DMS114 treated with DMSO at 0.1 percent for 48 hours (cell line): ENCODE measurements around the gene FBXO41.

Experiments
- DNase-seq: peaks from one replicate; lab custom pipeline; 2025; ENCODE audit not compliant: unreplicated experiment; lab: John Stamatoyannopoulos, UW

Gene FBXO41

GRCh38 chr2:73290049-73290839 is 6.0 kb upstream of the FBXO41 start:
- DNase-seq, result peak; percentile 64

DNA sequence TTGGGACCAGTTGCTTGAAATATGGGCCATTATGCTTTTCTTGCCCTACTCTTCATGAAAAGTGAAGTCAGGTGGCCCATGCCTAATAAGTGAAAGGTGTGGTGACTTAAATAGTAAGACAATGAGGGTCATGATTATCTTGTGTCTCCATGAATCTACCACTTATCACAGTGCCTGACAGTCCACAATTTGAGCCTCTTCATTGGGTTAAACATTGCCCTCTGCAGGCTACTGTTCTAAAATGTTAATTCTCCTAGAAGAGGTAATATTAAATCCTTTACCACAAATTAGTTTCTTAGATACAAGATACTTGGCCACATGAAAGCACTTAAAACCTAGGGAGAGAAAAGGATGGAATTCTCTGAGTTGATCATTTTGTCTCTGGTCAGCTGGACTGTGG is 5.0 kb upstream of the FBXO41 start:
- DNase-seq, result no peak

GRCh38 chr2:73286134-73286655 is 1.9 kb upstream of the FBXO41 start:
- no peak for DNase-seq

DNA sequence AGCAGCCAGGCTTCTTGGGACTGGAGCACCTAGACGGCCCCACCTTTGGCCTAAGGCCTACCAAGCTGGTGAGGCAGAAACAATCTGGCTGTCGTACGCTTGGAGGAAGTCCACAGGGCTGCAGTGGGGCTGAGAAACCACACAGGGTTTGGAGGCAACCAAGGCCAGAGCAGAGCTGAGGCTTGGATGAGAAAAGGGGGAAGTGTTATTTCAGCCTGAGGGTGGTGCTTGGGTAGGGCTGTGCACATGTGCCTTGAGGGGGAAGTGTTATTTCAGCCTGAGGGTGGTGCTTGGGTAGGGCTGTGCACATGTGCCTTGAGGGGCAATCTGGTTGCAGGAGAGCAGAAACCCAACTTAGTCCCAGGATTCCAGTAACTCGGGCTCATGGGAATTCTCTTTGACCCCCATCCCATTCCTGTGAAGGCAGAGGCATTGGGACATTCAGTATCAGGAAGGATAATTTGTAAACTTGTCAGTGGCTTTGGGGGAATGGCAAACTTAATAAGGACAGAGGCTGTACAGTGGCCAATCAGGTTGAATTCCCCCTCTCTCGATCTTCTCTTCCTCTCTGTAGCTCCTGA is 971 bp upstream of the FBXO41 start:
- no peak for DNase-seq

- DNase-seq, result no peak
Observed at GRCh38 chr2:73283545-73284295, 558 bp downstream of the FBXO41 start.

DNA sequence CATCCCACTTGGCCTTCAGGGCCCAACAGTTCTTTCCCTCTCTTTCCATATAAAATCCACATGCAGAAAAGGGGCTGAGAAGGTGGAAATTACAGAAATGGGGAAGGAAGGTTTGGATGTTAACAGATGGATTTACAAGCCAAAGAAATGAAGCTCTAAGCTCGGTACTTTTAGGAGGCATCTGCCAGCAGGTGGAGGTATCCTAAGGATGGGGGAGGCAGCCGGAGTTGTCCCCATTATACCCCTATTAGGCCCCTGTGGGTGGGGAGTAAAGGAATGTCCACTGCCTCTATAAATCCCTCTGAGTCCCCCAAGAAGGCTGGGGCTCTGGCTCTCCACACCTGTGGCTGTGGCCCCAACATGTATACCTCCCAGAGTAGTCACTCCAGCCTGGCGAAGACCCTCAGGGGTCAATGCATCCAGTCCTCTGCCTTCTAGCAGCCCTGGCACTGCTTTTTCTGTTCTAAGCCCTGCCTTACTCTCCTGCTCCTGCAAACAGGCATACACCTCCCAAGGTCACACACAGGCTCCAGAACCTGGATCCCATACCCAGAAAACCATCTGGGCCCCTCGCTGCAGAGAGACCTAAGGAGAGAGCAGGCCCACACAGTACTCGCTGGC is 1.2 kb downstream of the FBXO41 start:
- no peak for DNase-seq

DNA sequence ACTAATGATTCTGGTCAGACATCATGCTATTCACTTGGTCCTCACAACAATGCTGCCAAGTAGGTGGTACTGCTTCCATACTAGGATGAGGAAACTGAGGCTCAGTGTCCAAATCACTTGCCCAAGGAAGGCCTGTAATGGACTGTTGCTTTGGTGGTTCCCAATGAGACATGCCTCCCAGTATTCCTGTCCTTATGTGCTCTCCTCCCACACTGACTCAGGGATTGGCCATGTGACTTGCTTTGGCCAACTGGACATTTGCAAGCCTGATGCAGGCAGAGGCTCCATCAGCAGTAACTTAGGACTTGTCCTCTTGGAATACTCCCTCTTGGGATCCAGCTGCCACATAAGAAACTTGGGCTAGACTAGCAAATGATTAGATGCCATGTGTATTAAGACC is 3.0 kb downstream of the FBXO41 start:
- no peak for DNase-seq

DNA sequence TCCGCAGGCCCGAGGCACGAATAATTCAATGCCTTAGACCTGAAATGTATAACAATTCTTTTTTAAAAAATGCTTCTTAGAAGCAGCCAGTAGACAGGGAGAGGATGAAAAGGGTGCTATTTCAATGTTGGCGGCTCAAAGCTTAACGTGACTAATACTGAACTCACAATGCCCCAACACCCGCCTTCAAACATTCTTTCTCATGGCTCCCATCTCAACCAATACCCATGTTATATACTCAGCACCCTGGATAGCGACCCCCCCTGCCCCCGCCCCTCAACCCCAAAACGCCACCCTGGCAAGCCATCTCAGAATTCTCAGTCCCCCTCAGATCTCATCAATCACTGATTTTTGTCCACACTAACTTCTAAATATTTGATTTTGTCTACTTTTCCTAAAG is 4.4 kb downstream of the FBXO41 start:
- no peak for DNase-seq

DNA sequence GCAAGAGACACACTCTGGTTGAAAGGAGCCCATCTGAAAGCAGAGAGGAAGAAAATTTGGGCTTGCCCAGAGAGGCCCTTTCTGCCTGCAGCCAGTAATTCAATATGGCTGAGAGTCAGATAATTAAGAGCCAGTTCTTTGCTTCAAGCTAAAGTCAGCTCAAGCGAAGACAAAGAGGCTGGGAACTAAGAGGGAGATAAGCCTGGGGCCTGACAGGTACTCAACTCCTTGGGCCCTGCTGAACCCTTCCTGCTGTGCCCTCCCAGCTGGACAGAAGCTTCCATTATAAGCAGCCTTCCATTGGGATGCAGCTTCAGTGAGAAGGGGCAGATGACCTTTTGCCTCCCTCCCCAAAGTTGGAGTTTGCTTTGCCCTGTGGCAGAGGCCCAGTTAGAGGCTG is 12.0 kb downstream of the FBXO41 start:
- DNase-seq, result no peak

DNA sequence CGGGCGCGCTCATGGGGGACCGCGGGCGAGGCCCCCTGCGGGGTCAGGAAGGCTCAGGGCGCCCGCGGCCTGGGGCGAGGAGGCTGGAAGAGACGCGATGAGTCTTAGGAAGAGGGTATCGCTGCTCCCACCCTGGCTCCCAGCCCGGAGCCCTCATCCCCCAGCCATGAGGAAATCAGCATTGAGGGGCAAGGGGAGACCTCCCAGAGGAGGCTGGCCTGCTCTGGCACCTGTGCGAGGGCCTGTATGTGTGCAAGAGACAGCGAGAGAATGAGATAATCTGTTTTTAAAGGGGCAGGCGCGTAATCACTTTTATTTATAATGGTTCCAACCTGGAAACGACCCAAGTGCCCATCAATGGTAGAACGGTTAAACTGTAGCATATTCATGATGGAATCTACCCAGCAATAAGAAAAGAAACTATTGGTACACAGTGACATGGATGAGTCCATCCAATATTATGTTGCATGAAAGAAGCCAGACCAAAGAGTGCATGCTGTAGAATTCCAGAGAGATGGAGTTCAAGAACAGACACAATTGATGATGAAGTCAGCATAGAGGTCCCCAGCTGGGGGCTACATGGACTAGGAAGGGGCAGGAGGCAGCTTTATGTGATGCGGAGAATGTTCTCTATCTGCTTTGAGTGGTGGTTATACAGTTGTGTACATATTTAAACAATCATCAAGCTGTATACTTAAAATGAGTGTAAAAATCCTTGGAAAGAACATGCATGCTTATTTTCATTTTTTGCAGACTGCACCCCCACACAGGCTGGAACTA is 14.4 kb downstream of the FBXO41 start:
- DNase-seq, result no peak

- DNase-seq, result no peak
Observed at GRCh38 chr2:73268830-73269685, 15.2 kb downstream of the FBXO41 start.

GRCh38 chr2:73268366-73268829 is 15.9 kb downstream of the FBXO41 start:
- no peak for DNase-seq

GRCh38 chr2:73267008-73267407 is 17.3 kb downstream of the FBXO41 start:
- DNase-seq, result no peak

- no peak for DNase-seq
Observed at GRCh38 chr2:73266061-73266901, 18.0 kb downstream of the FBXO41 start.

DNA sequence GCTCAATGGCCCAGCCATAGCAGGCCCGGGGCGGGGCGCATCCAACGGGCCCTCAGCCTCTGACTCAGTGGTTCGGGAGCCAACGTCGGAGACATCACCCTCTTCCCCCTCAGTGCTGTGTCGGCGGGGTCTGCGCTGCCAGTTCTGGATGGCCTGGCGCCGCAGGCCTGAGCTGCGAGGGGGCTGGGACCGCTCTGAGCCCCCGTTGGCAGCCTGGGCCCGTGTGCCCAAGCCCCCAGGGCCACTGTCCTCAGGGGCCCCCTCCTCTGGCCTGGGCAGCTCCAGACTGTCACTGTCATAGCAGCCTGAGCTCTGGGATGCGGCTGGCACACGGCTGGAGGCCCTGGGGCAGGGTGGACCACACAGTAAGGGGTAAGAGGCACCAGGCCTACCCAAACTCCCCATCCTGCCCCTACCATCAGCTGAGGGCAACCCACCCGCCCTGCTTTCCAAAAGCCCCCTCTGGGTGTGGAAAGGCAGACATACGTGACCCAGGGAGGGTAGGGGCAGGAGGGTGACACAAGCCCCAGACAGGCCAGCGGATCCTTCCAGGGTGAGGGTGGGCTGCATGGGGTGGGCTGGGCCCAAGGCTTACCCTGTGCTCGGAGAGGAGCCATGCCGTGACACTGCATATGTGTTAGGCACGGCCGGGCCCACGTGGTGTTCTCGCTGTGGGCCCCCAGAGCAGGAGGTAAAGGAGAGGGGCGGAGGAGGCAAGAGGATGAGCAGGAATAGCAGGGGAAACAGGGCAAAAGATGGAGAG is 18.8 kb downstream of the FBXO41 start:
- no peak for DNase-seq

DNA sequence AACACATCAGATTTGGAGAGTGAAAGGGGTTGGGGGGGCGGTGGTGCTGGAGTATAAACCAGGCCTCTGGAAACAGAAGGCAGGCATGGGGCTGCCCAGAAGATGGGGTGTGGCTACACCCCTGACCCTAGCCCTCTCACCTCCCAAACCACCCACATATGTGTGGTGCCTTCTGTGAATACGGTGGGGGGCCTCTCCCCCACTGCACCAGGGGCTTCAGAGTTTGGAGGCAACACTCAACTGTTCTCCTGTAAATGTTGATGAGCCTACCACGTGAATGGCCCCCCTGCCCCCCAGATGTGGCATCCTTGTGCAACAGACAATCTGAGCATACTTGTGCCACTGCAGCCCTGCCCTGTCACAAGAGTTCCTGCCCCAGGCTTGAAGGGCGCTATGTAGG is 19.5 kb downstream of the FBXO41 start:
- DNase-seq, result no peak

DNA sequence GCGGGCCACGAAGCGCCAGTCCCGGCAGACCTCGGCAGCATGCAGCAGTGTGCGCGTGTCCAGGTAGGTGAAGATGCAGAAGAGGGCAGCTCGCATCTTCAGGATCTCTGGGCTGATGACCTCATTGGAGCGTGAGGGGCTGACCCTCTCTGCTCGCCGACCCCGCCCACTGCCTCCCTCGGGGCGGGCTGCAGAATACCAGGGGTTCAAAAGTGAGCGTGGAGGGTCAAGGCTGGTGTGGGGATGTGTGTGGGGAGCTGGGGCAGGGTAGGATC is 20.0 kb downstream of the FBXO41 start:
- no peak for DNase-seq
